Measurements from ENCODE around the gene DAP. TPM values are rescaled to one million over a fixed set of nuclear protein-coding genes. Genes with fewer than 3 reads are reported as not detected.

Gene DAP
- total RNA-seq, 1 experiment from 2014 or later, result 279 TPM

- CTCF ChIA-PET, result no interaction called here
- Histone ChIP-seq H3K36me3 (ENCODE audit: low read depth) (peaks cover 34% of the 10 kb centered on the region; the same call in 1 of the 2 replicates), H3K27me3 (ENCODE audit: insufficient read depth, low read depth) (no peaks in the 10 kb centered on the region), H3K4me2 (no peak overlapping the region), H3K79me2 (ENCODE audit: low read depth) (no peaks in the 10 kb centered on the region), H2AFZ (no peak overlapping the region), H3K9me3 (ENCODE audit: insufficient read depth, low read depth) (no peaks in the 10 kb centered on the region), H4K20me1 (ENCODE audit: insufficient read depth) (no peaks in the 10 kb centered on the region), H3F3A (ENCODE audit: insufficient read depth, low read depth) (no peaks in the 10 kb centered on the region), H3K9me2 (ENCODE audit: insufficient read depth) (no peaks in the 10 kb centered on the region), H3K4me1 (replicated peaks; ENCODE audit: insufficient read depth) (no peaks in the 10 kb centered on the region), H3K4me3 (no peak overlapping the region), H3K27ac (no peak overlapping the region)
- POLR2A ChIA-PET (ENCODE audit: unreplicated experiment), result no interaction called here
- no TSS peak for BruUV-seq (replicated peaks)
- no peak for TF ChIP-seq CTCF (conservative IDR thresholded peaks at IDR 0.05)
- no peak for TF ChIP-seq EZH2 (IDR thresholded peaks at IDR 0.05; ENCODE audit: low read depth)
- intact Hi-C loops (cut with micrococcal nuclease; ENCODE audit: unreplicated experiment), result no loop called here
- DNase-seq, result no peak
Measured at GRCh38 chr5:10681731-10682679, 79.0 kb downstream of the DAP start.

- H3K36me3 ChIP-seq (ENCODE audit: low read depth), result peaks cover 31% of the 10 kb centered on the region; the same call in 1 of the 2 replicates
- ChIA-PET POLR2A (ENCODE audit: unreplicated experiment) (no interaction called here), CTCF (no interaction called here)
- no peak overlapping the region for H2AFZ ChIP-seq
- no peaks in the 10 kb centered on the region for H3K27me3 ChIP-seq (ENCODE audit: insufficient read depth, low read depth)
- no peaks in the 10 kb centered on the region for H3K9me2 ChIP-seq (ENCODE audit: insufficient read depth)
- no peaks in the 10 kb centered on the region for H3K4me1 ChIP-seq (replicated peaks; ENCODE audit: insufficient read depth)
- no peak for DNase-seq
- no peak overlapping the region for H3K27ac ChIP-seq
- H3K4me3 ChIP-seq, result no peak overlapping the region
- H3K9me3 ChIP-seq (ENCODE audit: insufficient read depth, low read depth), result no peaks in the 10 kb centered on the region
- no peaks in the 10 kb centered on the region for H3F3A ChIP-seq (ENCODE audit: insufficient read depth, low read depth)
- no peaks in the 10 kb centered on the region for H3K79me2 ChIP-seq (ENCODE audit: low read depth)
- H4K20me1 ChIP-seq (ENCODE audit: insufficient read depth), result no peaks in the 10 kb centered on the region
- no TSS peak for BruUV-seq (replicated peaks)
- no peak for TF ChIP-seq CTCF (conservative IDR thresholded peaks at IDR 0.05)
- intact Hi-C loops (cut with micrococcal nuclease; ENCODE audit: unreplicated experiment), result no loop called here
- H3K4me2 ChIP-seq, result no peak overlapping the region
Measured at GRCh38 chr5:10680876-10681481, 80.1 kb downstream of the DAP start.

- CTCF ChIA-PET, result no interaction called here
- no peak for TF ChIP-seq CTCF (conservative IDR thresholded peaks at IDR 0.05)
- no peak for TF ChIP-seq EZH2 (IDR thresholded peaks at IDR 0.05; ENCODE audit: low read depth)
- POLR2A ChIA-PET (ENCODE audit: unreplicated experiment), result interaction anchor here (0.7 kb wide), 1 partner anchor 299 kb away, joined by 4 read pairs; no protein-coding TSS in a partner anchor
Measured at GRCh38 chr5:10679336-10679988, 81.6 kb downstream of the DAP start.

More at GRCh38 chr5:10679336-10679988, 81.6 kb downstream of the DAP start:
- DNase-seq, result no peak
- H3F3A ChIP-seq (ENCODE audit: insufficient read depth, low read depth), result no peaks in the 10 kb centered on the region
- H3K4me1 ChIP-seq (replicated peaks; ENCODE audit: insufficient read depth), result no peaks in the 10 kb centered on the region
- H3K4me3 ChIP-seq, result no peak overlapping the region
- H3K9me2 ChIP-seq (ENCODE audit: insufficient read depth), result no peaks in the 10 kb centered on the region
- no TSS peak for BruUV-seq (replicated peaks)
- no peaks in the 10 kb centered on the region for H3K79me2 ChIP-seq (ENCODE audit: low read depth)
- 0 out of 2 replicates have a peak, but pooled peaks cover 23% of the 10 kb centered on the region for H3K36me3 ChIP-seq (ENCODE audit: low read depth)
- no peaks in the 10 kb centered on the region for H4K20me1 ChIP-seq (ENCODE audit: insufficient read depth)
- no peak overlapping the region for H2AFZ ChIP-seq
- no peak overlapping the region for H3K27ac ChIP-seq
- no peak overlapping the region for H3K4me2 ChIP-seq
- intact Hi-C loops (cut with micrococcal nuclease; ENCODE audit: unreplicated experiment), result no loop called here
- H3K27me3 ChIP-seq (ENCODE audit: insufficient read depth, low read depth), result no peaks in the 10 kb centered on the region
- H3K9me3 ChIP-seq (ENCODE audit: insufficient read depth, low read depth), result no peaks in the 10 kb centered on the region

Data from PC-9 (cell line).